Kidney (tissue), 22 donors: Measurements from ENCODE around the gene RBM8A. TPM values are rescaled to one million over a fixed set of nuclear protein-coding genes. Genes with fewer than 3 reads are reported as not detected.
A peak's percentile ranks its signal among the peaks of the same experiment; 100 is the strongest.

Experiments
- DNase-seq, 5 donors: peaks; one replicate each; pipeline ENCODE4 v3.0.0-alpha.2; 2013 to 2020
- FAIRE-seq: peaks from 2 replicates; lab custom pipeline; 2012; peaks lifted over from hg19 to GRCh38; lab: Jason Lieb, UNC
- H3K27ac ChIP-seq, 2 donors: one replicate each; pipeline ENCODE4 v1.7.0; 2013; ENCODE audit warnings: low read depth in 2 of 2, low read length in 2 of 2, inconsistent platforms in 1 of 2
- H3K27me3 ChIP-seq: one replicate; pipeline ENCODE4 v1.7.1; 2013; ENCODE audit warnings: low read length, inconsistent platforms; ENCODE audit not compliant: control insufficient read depth, insufficient read depth
- H3K36me3 ChIP-seq, 3 donors: one replicate each; pipeline versions ENCODE4 v1.7.0 to v1.7.1; 2013; ENCODE audit warnings: low read length in 3 of 3, control low read depth in 1 of 3, inconsistent platforms in 1 of 3; ENCODE audit not compliant: insufficient read depth in 3 of 3, control insufficient read depth in 2 of 3
- H3K4me1 ChIP-seq, 3 donors: one replicate each; pipeline versions ENCODE4 v1.7.0 to v1.7.1; 2013; ENCODE audit warnings: low read length in 3 of 3, inconsistent platforms in 1 of 3, low read depth in 1 of 3; ENCODE audit not compliant: control insufficient read depth in 2 of 3, insufficient read depth in 2 of 3
- H3K4me3 ChIP-seq, 3 donors: one replicate each; pipeline versions ENCODE4 v1.7.0 to v1.8.1; 2013; ENCODE audit warnings: low read length in 3 of 3, control low read depth in 1 of 3, inconsistent platforms in 1 of 3
- H3K9ac ChIP-seq, 3 donors: one replicate each; pipeline versions ENCODE4 v1.7.0 to v1.7.1; 2013; ENCODE audit warnings: low read length in 3 of 3, control low read depth in 1 of 3, inconsistent platforms in 1 of 3
- H3K9me3 ChIP-seq, 3 donors: one replicate each; pipeline versions ENCODE4 v1.7.0 to v1.7.1; 2013; ENCODE audit warnings: low read length in 3 of 3, control low read depth in 1 of 3, inconsistent platforms in 1 of 3; ENCODE audit not compliant: control insufficient read depth in 2 of 3, insufficient read depth in 1 of 3
- intact Hi-C: fragments of 100-400 bp; cut with DNase I; formaldehyde crosslinking; loops from one replicate; pipeline ENCODE4 v1.11.1; 2022
- long read RNA-seq, 10 donors: library from polyadenylated mRNA in 1 of 10; unstranded in 1 of 10; transcript quantifications; one replicate each; pipeline ENCODE4 v2.0.0 and lab custom pipeline, GENCODE V29; 2021 to 2026
- polyA plus RNA-seq: library from polyadenylated mRNA; stranded (reverse); fragments of 350-450 nt; fragmentation: Illumina TruSeq; extraction: RNeasy Lipid Tissue Mini Kit (QIAGEN cat#74804); gene quantifications from one replicate; pipeline ENCODE4 v1.2.3, GENCODE V29; 2014; ENCODE audit warnings: low read depth, low replicate concordance; ENCODE audit not compliant: insufficient read depth
- total RNA-seq: library from RNA; stranded (reverse); fragmentation: NEBNext Ultra II Directional; extraction: Animal tissue kit (Norgen Biotek cat#: 25700); gene quantifications from one replicate; pipeline ENCODE4 v1.2.1, GENCODE V29; 2021
- TF ChIP-seq, protein P1 (sequence below): IDR thresholded peaks from 3 replicates; pipeline ENCODE4 v1.5.1; 2012; ENCODE audit warnings: mild to moderate bottlenecking, moderate library complexity, borderline replicate concordance; ENCODE audit not compliant: insufficient read depth; ENCODE audit errors: extremely low read depth
- donor health status: control.
- donor health status: control.
- donor health status: control.
- donor health status: control.
- donor health status: control.
- donor health status: DM: yes; HTN: yes; CAD: no.
- donor health status: Normal renal cell carcinoma (clear cell type).

RBM8A gene
- 131 TPM for total RNA-seq
- polyA plus RNA-seq: 105 TPM
- long read RNA-seq, donor 1, full-length matches to known transcripts: 49 of 70 reads
- long read RNA-seq, donor 1, partial matches to known transcripts: 10 of 70 reads
- long read RNA-seq, donor 1, other reads (novel, unspliced or antisense): 11 of 70 reads
- long read RNA-seq, donor 2, full-length matches to known transcripts: 47 of 58 reads
- long read RNA-seq, donor 2, partial matches to known transcripts: 11 of 58 reads
- long read RNA-seq, donor 2, other reads (novel, unspliced or antisense): 0 of 58 reads
- long read RNA-seq, donor 3, full-length matches to known transcripts: 61 of 107 reads
- long read RNA-seq, donor 3, partial matches to known transcripts: 28 of 107 reads
- long read RNA-seq, donor 3, other reads (novel, unspliced or antisense): 18 of 107 reads
- long read RNA-seq, donor 4, full-length matches to known transcripts: 30 of 30 reads
- long read RNA-seq, donor 4, partial matches to known transcripts: 0 of 30 reads
- long read RNA-seq, donor 4, other reads (novel, unspliced or antisense): 0 of 30 reads
- long read RNA-seq, donor 5, full-length matches to known transcripts: 6 of 6 reads
- long read RNA-seq, donor 5, partial matches to known transcripts: 0 of 6 reads
- long read RNA-seq, donor 5, other reads (novel, unspliced or antisense): 0 of 6 reads
- long read RNA-seq, donor 6, full-length matches to known transcripts: 98 of 186 reads
- long read RNA-seq, donor 6, partial matches to known transcripts: 74 of 186 reads
- long read RNA-seq, donor 6, other reads (novel, unspliced or antisense): 14 of 186 reads
- long read RNA-seq, donor 7, full-length matches to known transcripts: 42 of 77 reads
- long read RNA-seq, donor 7, partial matches to known transcripts: 14 of 77 reads
- long read RNA-seq, donor 7, other reads (novel, unspliced or antisense): 21 of 77 reads
- long read RNA-seq, donor 8, full-length matches to known transcripts: 64 of 87 reads
- long read RNA-seq, donor 8, partial matches to known transcripts: 17 of 87 reads
- long read RNA-seq, donor 8, other reads (novel, unspliced or antisense): 6 of 87 reads
- long read RNA-seq, donor 9, full-length matches to known transcripts: 36 of 47 reads
- long read RNA-seq, donor 9, partial matches to known transcripts: 6 of 47 reads
- long read RNA-seq, donor 9, other reads (novel, unspliced or antisense): 5 of 47 reads
- long read RNA-seq, donor 10, full-length matches to known transcripts: 50 of 70 reads
- long read RNA-seq, donor 10, partial matches to known transcripts: 10 of 70 reads
- long read RNA-seq, donor 10, other reads (novel, unspliced or antisense): 10 of 70 reads

DNA sequence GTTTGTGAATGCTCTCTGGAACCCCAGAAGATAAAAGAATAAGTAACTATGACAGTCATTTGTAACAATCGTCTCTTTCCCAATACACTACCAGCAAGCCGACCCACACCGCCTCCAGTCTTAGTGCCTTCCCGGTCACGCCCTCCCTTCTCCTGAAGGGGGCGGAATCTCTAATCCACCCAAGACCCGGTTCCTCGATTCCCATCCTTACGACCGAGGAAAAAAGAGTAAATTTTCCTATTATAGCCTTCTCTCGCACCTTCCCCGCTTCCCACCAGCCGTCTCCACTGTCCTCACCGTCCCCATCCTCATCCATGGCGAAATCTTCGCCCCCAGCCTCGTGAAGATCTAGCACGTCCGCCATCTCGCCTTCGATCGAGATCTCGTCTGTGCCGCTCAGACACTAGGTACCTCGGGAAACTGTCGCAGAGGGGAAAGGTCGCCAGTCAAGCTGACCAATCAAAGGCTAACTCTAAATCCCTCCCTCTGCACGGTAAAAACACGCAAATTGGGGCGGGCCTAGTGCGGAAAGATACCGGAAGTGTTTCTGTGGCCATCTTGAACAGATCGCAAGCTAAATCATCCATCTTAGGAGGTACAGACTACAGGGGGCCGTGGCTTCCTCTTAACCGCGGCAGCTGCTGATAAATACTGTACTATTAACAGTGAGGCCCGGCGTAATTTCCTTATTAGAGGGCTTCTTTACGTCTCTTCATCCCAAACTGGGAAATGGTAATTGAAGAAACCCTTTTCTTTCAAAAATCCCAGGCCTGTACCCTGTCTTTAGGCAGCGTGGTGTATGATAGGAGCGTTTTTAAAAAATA lies at the start of gene RBM8A:
RBM8A (minus strand) TSS at position 422 of the 824 bp plus-strand sequence; CDS start at position 364, 58 bp downstream.
- Histone ChIP-seq H3K4me3 (peak within 1 kb of the TSS; percentile 82 to 94 (median 93)), H3K9ac (peak within 1 kb of the TSS; percentile 95 to 99 (median 95)), H3K27ac (peak within 1 kb of the TSS; percentile 96 to 99), H3K4me1 (peaks cover 3 to 6% (median 6%) of the 10 kb centered on the region in 3 donors), H3K9me3 (no peaks in the 10 kb centered on the region), H3K36me3 (peaks cover 3 to 6% (median 4%) of the 10 kb centered on the region in 3 donors), H3K27me3 (no peaks in the 10 kb centered on the region)
- TF ChIP-seq, protein P1, sequence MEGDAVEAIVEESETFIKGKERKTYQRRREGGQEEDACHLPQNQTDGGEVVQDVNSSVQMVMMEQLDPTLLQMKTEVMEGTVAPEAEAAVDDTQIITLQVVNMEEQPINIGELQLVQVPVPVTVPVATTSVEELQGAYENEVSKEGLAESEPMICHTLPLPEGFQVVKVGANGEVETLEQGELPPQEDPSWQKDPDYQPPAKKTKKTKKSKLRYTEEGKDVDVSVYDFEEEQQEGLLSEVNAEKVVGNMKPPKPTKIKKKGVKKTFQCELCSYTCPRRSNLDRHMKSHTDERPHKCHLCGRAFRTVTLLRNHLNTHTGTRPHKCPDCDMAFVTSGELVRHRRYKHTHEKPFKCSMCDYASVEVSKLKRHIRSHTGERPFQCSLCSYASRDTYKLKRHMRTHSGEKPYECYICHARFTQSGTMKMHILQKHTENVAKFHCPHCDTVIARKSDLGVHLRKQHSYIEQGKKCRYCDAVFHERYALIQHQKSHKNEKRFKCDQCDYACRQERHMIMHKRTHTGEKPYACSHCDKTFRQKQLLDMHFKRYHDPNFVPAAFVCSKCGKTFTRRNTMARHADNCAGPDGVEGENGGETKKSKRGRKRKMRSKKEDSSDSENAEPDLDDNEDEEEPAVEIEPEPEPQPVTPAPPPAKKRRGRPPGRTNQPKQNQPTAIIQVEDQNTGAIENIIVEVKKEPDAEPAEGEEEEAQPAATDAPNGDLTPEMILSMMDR: peak; percentile 28
- intact Hi-C loops: no loop called here
- FAIRE-seq (peak; percentile 62), DNase-seq (peak; percentile 97 to 99 (median 98))

DNA sequence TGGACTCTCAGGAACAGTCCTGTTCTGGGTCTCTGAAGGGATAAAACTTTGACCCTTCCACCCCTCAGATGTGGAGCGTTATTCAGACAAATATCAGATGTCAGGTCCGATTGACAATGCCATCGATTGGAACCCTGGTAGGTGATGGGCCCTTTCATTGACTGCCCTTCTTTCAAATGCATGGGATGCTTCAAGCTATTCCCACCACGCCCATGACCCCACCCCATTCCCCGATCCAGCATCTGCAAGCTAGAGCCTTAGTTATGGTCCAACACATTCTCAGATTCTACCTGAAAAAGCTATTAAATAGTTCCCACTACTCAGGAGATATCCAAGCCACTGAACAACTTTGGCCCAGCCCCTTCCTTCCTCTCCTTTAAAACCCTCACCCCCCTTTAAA lies 49.7 kb upstream of the RBM8A start:
- H3K9ac ChIP-seq: no peak overlapping the region
- no peak overlapping the region for H3K4me3 ChIP-seq
- H3K4me1 ChIP-seq: peaks cover 20 to 30% (median 29%) of the 10 kb centered on the region in 3 donors
- DNase-seq (peak in 1 of 5 donors; percentile 40), FAIRE-seq (no peak)
- intact Hi-C loops: no loop called here
- TF ChIP-seq, protein P1: no peak
- no peak overlapping the region for H3K27ac ChIP-seq
- H3K36me3 ChIP-seq: no peaks in the 10 kb centered on the region
- H3K27me3 ChIP-seq: no peaks in the 10 kb centered on the region
- H3K9me3 ChIP-seq: no peaks in the 10 kb centered on the region

- FAIRE-seq (no peak), DNase-seq (peak in 1 of 5 donors; percentile 24)
- Histone ChIP-seq H3K4me3 (no peak overlapping the region), H3K36me3 (no peaks in the 10 kb centered on the region), H3K4me1 (peaks cover 20 to 22% (median 21%) of the 10 kb centered on the region in 3 donors), H3K9ac (no peak overlapping the region), H3K27me3 (no peaks in the 10 kb centered on the region), H3K27ac (no peak overlapping the region), H3K9me3 (no peaks in the 10 kb centered on the region)
- TF ChIP-seq, protein P1: no peak
- intact Hi-C loops: no loop called here
Measured at GRCh38 chr1:145975216-145975615, 47.9 kb upstream of the RBM8A start.
